HepG2 (cell line): ENCODE measurements around the gene PIGZ. TPM values are rescaled to one million over a fixed set of nuclear protein-coding genes. Genes with fewer than 3 reads are reported as not detected.

Source experiments
- FOXP1 ChIP-seq, 2 experiments: fragments of 450-650 bp in 1 of 2; IDR thresholded peaks; 2 replicates each; pipeline ENCODE4 v1.6.1; 2017 to 2018; ENCODE audit warnings: antibody characterized with exemption in 1 of 2
- IKZF5 ChIP-seq: IDR thresholded peaks from 2 replicates; pipeline ENCODE4 v1.6.1; 2018; ENCODE audit warnings: missing genetic modification reagents, mild to moderate bottlenecking, missing compliant biosample characterization
- KDM1A ChIP-seq: IDR thresholded peaks from 2 replicates; pipeline ENCODE4 v1.6.1; 2016; ENCODE audit warnings: missing compliant biosample characterization
- MXD1 ChIP-seq: sonication (generic); formaldehyde crosslinking; IDR thresholded peaks from 2 replicates; pipeline ENCODE4 v1.4.0; 2020; ENCODE audit warnings: mild to moderate bottlenecking, missing genetic modification reagents
- SMARCE1 ChIP-seq: fragments of 450-650 bp; IDR thresholded peaks from 2 replicates; pipeline ENCODE4 v1.6.1; 2017; ENCODE audit warnings: borderline replicate concordance
- SNAPC4 ChIP-seq: sonication (generic); formaldehyde crosslinking; IDR thresholded peaks from 2 replicates; pipeline ENCODE4 v1.4.0; 2020; ENCODE audit warnings: mild to moderate bottlenecking, missing genetic modification reagents
- SP140L ChIP-seq: sonication (generic); formaldehyde crosslinking; IDR thresholded peaks from 2 replicates; pipeline ENCODE4 v1.4.0; 2020; ENCODE audit warnings: missing genetic modification reagents, borderline replicate concordance
- THAP7 ChIP-seq: sonication (generic); formaldehyde crosslinking; IDR thresholded peaks from 2 replicates; pipeline ENCODE4 v1.8.1; 2023; ENCODE audit warnings: mild to moderate bottlenecking, missing genetic modification reagents
- TSC22D2 ChIP-seq: sonication (generic); formaldehyde crosslinking; IDR thresholded peaks from 2 replicates; pipeline ENCODE4 v1.5.1; 2020; ENCODE audit warnings: missing genetic modification reagents, mild to moderate bottlenecking, borderline replicate concordance
- ZBTB26 ChIP-seq: IDR thresholded peaks from 2 replicates; pipeline ENCODE4 v1.6.1; 2016; ENCODE audit warnings: missing compliant biosample characterization, missing genetic modification reagents, borderline replicate concordance
- ZBTB38 ChIP-seq: sonication (generic); formaldehyde crosslinking; IDR thresholded peaks from 2 replicates; pipeline ENCODE4 v1.5.1; 2020; ENCODE audit warnings: mild to moderate bottlenecking, missing genetic modification reagents
- ZNF101 ChIP-seq: sonication (generic); formaldehyde crosslinking; IDR thresholded peaks from 2 replicates; pipeline ENCODE4 v1.4.0; 2020; ENCODE audit warnings: mild to moderate bottlenecking, low read depth, missing genetic modification reagents, borderline replicate concordance
- ZNF276 ChIP-seq: sonication (generic); formaldehyde crosslinking; IDR thresholded peaks from 2 replicates; pipeline ENCODE4 v1.4.0; 2020; ENCODE audit warnings: mild to moderate bottlenecking, low read depth, missing genetic modification reagents
- ZNF383 ChIP-seq: sonication (generic); formaldehyde crosslinking; IDR thresholded peaks from 2 replicates; pipeline ENCODE4 v1.4.0; 2020; ENCODE audit warnings: missing genetic modification reagents, mild to moderate bottlenecking, borderline replicate concordance
- ZNF530 ChIP-seq: sonication (generic); formaldehyde crosslinking; IDR thresholded peaks from 2 replicates; pipeline ENCODE4 v1.5.0; 2020; ENCODE audit warnings: low read depth, mild to moderate bottlenecking, missing genetic modification reagents
- ZNF543 ChIP-seq: sonication (generic); formaldehyde crosslinking; IDR thresholded peaks from 2 replicates; pipeline ENCODE4 v1.4.0; 2020; ENCODE audit warnings: mild to moderate bottlenecking, missing genetic modification reagents
- ZNF547 ChIP-seq: sonication (generic); formaldehyde crosslinking; IDR thresholded peaks from 2 replicates; pipeline ENCODE4 v1.5.1; 2020; ENCODE audit warnings: mild to moderate bottlenecking, missing genetic modification reagents
- ZNF678 ChIP-seq: sonication (generic); formaldehyde crosslinking; IDR thresholded peaks from 2 replicates; pipeline ENCODE4 v1.4.0; 2020; ENCODE audit warnings: mild to moderate bottlenecking, missing genetic modification reagents
- ZNF878 ChIP-seq: sonication (generic); formaldehyde crosslinking; IDR thresholded peaks from 2 replicates; pipeline ENCODE4 v1.8.1; 2023; ENCODE audit warnings: mild to moderate bottlenecking, missing genetic modification reagents, moderate library complexity
- polyA plus RNA-seq, 8 experiments: library from polyadenylated mRNA; depleted of rRNA in 3 of 8; stranded (reverse) in 7 of 8; unstranded in 1 of 8; fragments of >200 nt; fragmentation: Illumina TruSeq in 4 of 8; extraction: Trizol in 4 of 8; gene quantifications; 2 replicates each; pipeline versions ENCODE4 v1.2.1 to v1.2.3, GENCODE V29; 2011 to 2016; ENCODE audit warnings: low read depth in 4 of 8, missing spikeins in 1 of 8, mixed read lengths in 1 of 8; ENCODE audit not compliant: insufficient read depth in 1 of 8
- total RNA-seq, 5 experiments: library from RNA; depleted of rRNA; stranded (reverse); fragments of >200 nt; fragmentation: Illumina TruSeq; extraction: Trizol; gene quantifications; 2 replicates each; pipeline ENCODE4 v1.2.3, GENCODE V29; 2016; ENCODE audit warnings: low read depth in 1 of 5

Gene PIGZ
- total and polyA plus RNA-seq, 2 of the 13 experiments (the other 11 are each of a cell fraction or from before 2014, with no cell fraction given): 4.7 to 60.5 TPM

- no peak for TF ChIP-seq THAP7 (CRISPR knock-in tag)
- TF ChIP-seq ZNF678 (CRISPR knock-in tag): no peak
- TF ChIP-seq MXD1: 0 out of 2 replicates have a peak, but pooled peaks have one; percentile 19
- 0 out of 2 replicates have a peak, but pooled peaks have one; percentile 25 for TF ChIP-seq SNAPC4
- TF ChIP-seq ZBTB38 (CRISPR knock-in tag): 0 out of 2 replicates have a peak, but pooled peaks have one; percentile 35
- TF ChIP-seq ZNF530 (CRISPR knock-in tag): no peak
- no peak for TF ChIP-seq ZNF547 (CRISPR knock-in tag)
- TF ChIP-seq ZNF276 (CRISPR knock-in tag): no peak
- TF ChIP-seq ZNF101 (CRISPR knock-in tag): no peak
- TF ChIP-seq ZNF878 (CRISPR knock-in tag): no peak
- no peak for TF ChIP-seq FOXP1 (IDR thresholded peaks at IDR 0.05)
- no peak for TF ChIP-seq FOXP1 (CRISPR knock-in tag; IDR thresholded peaks at IDR 0.05)
- TF ChIP-seq KDM1A (CRISPR knock-in tag): no peak
- no peak for TF ChIP-seq ZNF383 (CRISPR knock-in tag)
- TF ChIP-seq TSC22D2 (CRISPR knock-in tag): no peak
- no peak for TF ChIP-seq IKZF5
- no peak for TF ChIP-seq SMARCE1
- no peak for TF ChIP-seq SP140L (CRISPR knock-in tag)
- no peak for TF ChIP-seq ZNF543
- no peak for TF ChIP-seq ZBTB26
Observed at GRCh38 chr3:196987022-196987421, 18.4 kb upstream of the PIGZ start (continued).
